ENCODE results near the gene ZFP91.

GRCh38 chr11:58632510-58632909 lies 53.6 kb downstream of the ZFP91 start:
- TF ChIP-seq CTCF (IDR thresholded peaks at IDR 0.05) = no peak
- TF ChIP-seq POLR2A (IDR thresholded peaks at IDR 0.05) = no peak
- TF ChIP-seq EP300 (IDR thresholded peaks at IDR 0.05; ENCODE audit: low read depth) = no peak
- TF ChIP-seq POLR2AphosphoS5 (IDR thresholded peaks at IDR 0.05) = no peak

All from transverse colon (tissue), 4 donors.